Astrocyte of the spinal cord (primary cell): ENCODE data around the gene LIX1.
"Not testable (repeated sequence)": the region's sequence is repeated elsewhere in the genome, so short reads cannot be mapped to it uniquely, and the experiment has no call there.

Experiments used
- DNase-seq: peaks from one replicate; pipeline ENCODE4 v3.0.0; 2011; ENCODE audit warnings: low read depth, low spot score
- H3K4me3 ChIP-seq: 2 replicates; pipeline ENCODE4 v1.5.1; 2011; ENCODE audit warnings: low read depth, mild to moderate bottlenecking, low read length, moderate library complexity
- CTCF ChIP-seq: IDR thresholded peaks from 2 replicates; pipeline ENCODE4 v1.5.1; 2012; ENCODE audit warnings: low read depth, mild to moderate bottlenecking, low read length, inconsistent platforms
- in situ Hi-C: cut with HindIII; loops from 2 replicates; pipeline ENCODE4 v1.10.0; 2017; ENCODE audit warnings: low sequenced_read_pairs

The LIX1 gene

GRCh38 chr5:97148288-97148687 is 5.9 kb upstream of the LIX1 start:
- H3K4me3 ChIP-seq: no peak overlapping the region
- no peak for DNase-seq
- in situ Hi-C loops: no loop called here
- no peak for TF ChIP-seq CTCF

- no peak overlapping the region for H3K4me3 ChIP-seq
- no peak for DNase-seq
- TF ChIP-seq CTCF: no peak
- in situ Hi-C loops: no loop called here
These were observed 1.3 kb upstream of the LIX1 start for GRCh38 chr5:97143704-97144103.

GRCh38 chr5:97141539-97141938 is 872 bp downstream of the LIX1 start:
- no peak overlapping the region for H3K4me3 ChIP-seq
- no peak for DNase-seq
- in situ Hi-C loops: no loop called here
- no peak for TF ChIP-seq CTCF

- in situ Hi-C loops: no loop called here
These were observed 1.4 kb downstream of the LIX1 start for GRCh38 chr5:97141031-97141430.

GRCh38 chr5:97140250-97140649 is 2.2 kb downstream of the LIX1 start:
- DNase-seq, H3K4me3 ChIP-seq, in situ Hi-C loops: not testable (repeated sequence)

More at GRCh38 chr5:97141031-97141430, 1.4 kb downstream of the LIX1 start:
- no peak for DNase-seq
- TF ChIP-seq CTCF: no peak
- no peak overlapping the region for H3K4me3 ChIP-seq

GRCh38 chr5:97136475-97136874 is 5.9 kb downstream of the LIX1 start:
- DNase-seq: no peak
- no peak for TF ChIP-seq CTCF
- no peak overlapping the region for H3K4me3 ChIP-seq
- in situ Hi-C loops: no loop called here

- in situ Hi-C loops: no loop called here
- TF ChIP-seq CTCF: no peak
- DNase-seq: no peak
- H3K4me3 ChIP-seq: no peak overlapping the region
These were observed 6.5 kb downstream of the LIX1 start for GRCh38 chr5:97135868-97136267.
